ENCODE data around the gene TMEM119. TPM values are rescaled to one million over a fixed set of nuclear protein-coding genes. Genes with fewer than 3 reads are reported as not detected.

The TMEM119 gene
- total and polyA plus RNA-seq, 2 of the 8 experiments (the other 6 are each of a cell fraction or from before 2014, with no cell fraction given) = 0.35 to 0.61 TPM

DNA sequence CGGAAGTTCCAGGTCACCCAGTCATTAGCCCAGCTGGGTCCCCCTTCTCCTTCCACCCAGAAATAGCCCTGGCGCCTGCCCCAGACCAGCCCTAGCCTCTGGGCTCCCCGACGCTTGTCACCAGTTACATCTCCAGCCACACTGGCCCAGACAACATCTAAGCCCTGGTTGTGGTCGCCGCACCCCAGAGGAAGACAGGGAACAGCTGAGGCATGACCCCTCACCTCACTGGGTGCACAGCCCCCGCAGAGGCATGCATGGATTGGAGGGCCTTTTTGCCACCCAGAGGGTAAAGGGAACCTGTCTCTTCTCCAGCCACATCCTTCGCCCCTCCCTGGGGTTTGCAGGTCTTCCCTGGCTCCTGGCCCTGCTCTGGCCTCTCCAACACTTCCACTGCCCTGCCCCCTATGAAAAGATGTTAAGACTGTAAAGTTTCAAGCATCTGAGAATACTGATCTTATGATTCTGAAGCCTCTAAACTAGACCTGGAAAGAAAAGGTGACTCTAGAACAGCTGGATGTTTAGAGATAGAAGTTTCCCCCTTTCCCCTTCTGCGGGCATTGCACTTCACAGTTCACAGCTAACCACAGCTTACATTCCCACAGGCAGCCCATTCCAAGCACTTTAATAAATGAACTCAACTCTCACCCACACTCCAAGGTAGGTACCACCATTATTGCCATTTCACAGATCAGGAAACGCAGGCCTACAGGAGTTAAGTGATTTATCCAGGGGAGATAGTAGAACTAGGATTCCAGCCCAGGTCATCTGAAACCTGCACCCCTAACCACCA lies 14.7 kb downstream of the TMEM119 start:
- H3K4ac ChIP-seq (replicated peaks; ENCODE audit: insufficient read length, low read depth, low read length) = no peak overlapping the region
- H3K4me1 ChIP-seq (replicated peaks in 1 of 4; ENCODE audit: control insufficient read depth in 3 of 4, insufficient read depth in 4 of 4, low read length in 3 of 4) = no peaks in the 10 kb centered on the region
- H3K56ac ChIP-seq (replicated peaks; ENCODE audit: insufficient read length, low read depth, low read length) = no peak overlapping the region
- no peak overlapping the region for H3K27ac ChIP-seq (ENCODE audit: low read depth, low read length)
- CTCF ChIA-PET (ENCODE audit: partially characterized antibody) = interaction anchor here (0.9 to 4.5 kb wide), 5 partner anchors 13 to 368 kb away, joined by 3 to 32 read pairs (median 6); no protein-coding TSS in a partner anchor
- H2AK5ac ChIP-seq (ENCODE audit: low read depth, low read length) = no peak overlapping the region
- WGBS, 2 experiments (ENCODE audit: extremely low coverage in 1 of 2, insufficient coverage in 1 of 2, insufficient read length in 1 of 2, insufficient replicate concordance in 2 of 2, low coverage in 1 of 2, low lambda C conversion rate in 2 of 2, missing lambda C conversion rate in 1 of 2) = 82% methylated on average over 10 of the region's 10 CpGs; no CpG with 5 or more reads in 1 of the 2 experiments
- H3K36me3 ChIP-seq (ENCODE audit: control insufficient read depth in 2 of 4, insufficient read depth in 4 of 4, low read length in 3 of 4) = no peaks in the 10 kb centered on the region
- H3K23me2 ChIP-seq (ENCODE audit: low read depth, low read length) = peaks cover 9% of the 10 kb centered on the region; the same call in 1 of the 2 replicates
- H2BK12ac ChIP-seq (ENCODE audit: low read depth, low read length) = no peak overlapping the region
- H2AFZ ChIP-seq (ENCODE audit: low read length) = no peak overlapping the region; the same call in 1 of the 2 replicates
- no peaks in the 10 kb centered on the region for H3K27me3 ChIP-seq (replicated peaks in 1 of 4; ENCODE audit: control insufficient read depth in 3 of 4, extremely low read depth in 1 of 4, insufficient read depth in 3 of 4, low read length in 3 of 4)
- no peak overlapping the region for H4K5ac ChIP-seq (ENCODE audit: insufficient read length, low read depth, low read length)
- H2BK15ac ChIP-seq (ENCODE audit: low read length) = no peak overlapping the region
- H3K18ac ChIP-seq (ENCODE audit: extremely low read depth, low read length) = no peak overlapping the region
- no peak overlapping the region for H3K4me3 ChIP-seq (ENCODE audit: extremely low read depth in 1 of 4, insufficient read depth in 2 of 4, low read depth in 3 of 4, low read length in 4 of 4)
- FAIRE-seq (no peak), DNase-seq (ENCODE audit: low read depth in 1 of 2, low spot score in 2 of 2) (no peak)
- H3K79me2 ChIP-seq (ENCODE audit: control insufficient read depth in 1 of 2, insufficient read depth in 2 of 2, low read length in 2 of 2) = no peaks in the 10 kb centered on the region
- H2BK20ac ChIP-seq (ENCODE audit: low read length) = no peak overlapping the region
- peaks cover 0 to 3% of the 10 kb centered on the region in 2 experiments; a peak in 1 of 4 replicates for H3K9me3 ChIP-seq (ENCODE audit: insufficient read depth in 2 of 2, low read depth in 1 of 2, low read length in 1 of 2)
- no peak overlapping the region for H3K23ac ChIP-seq (ENCODE audit: insufficient read length)
- POLR2A ChIA-PET (ENCODE audit: partially characterized antibody) = interaction anchor here (1.5 to 1.9 kb wide), 2 partner anchors 10 to 22 kb away, joined by 4 to 6 read pairs; partner anchors contain the start of gene SART3
- no peak overlapping the region for H3K14ac ChIP-seq (ENCODE audit: insufficient read length)
- H4K91ac ChIP-seq (replicated peaks; ENCODE audit: insufficient read length, low read length) = no peak overlapping the region
- H3K9ac ChIP-seq (replicated peaks in 1 of 4; ENCODE audit: extremely low read depth in 1 of 4, low read depth in 3 of 4, low read length in 3 of 4) = no peak overlapping the region
- no peak overlapping the region for H2BK120ac ChIP-seq (replicated peaks; ENCODE audit: low read depth, low read length)
- peaks cover 0 to 6% of the 10 kb centered on the region in 2 experiments for H4K20me1 ChIP-seq (replicated peaks in 1 of 2; ENCODE audit: control insufficient read depth in 1 of 2, insufficient read depth in 2 of 2, low read length in 2 of 2)
- no peaks in the 10 kb centered on the region for H3K79me1 ChIP-seq (ENCODE audit: low read depth, low read length)
- no peak overlapping the region for H3K4me2 ChIP-seq (ENCODE audit: insufficient read depth in 1 of 2, low read depth in 2 of 2, low read length in 2 of 2)
- no peak overlapping the region for H4K8ac ChIP-seq (ENCODE audit: extremely low read depth, insufficient read depth, low read length)
- no peak overlapping the region for H2BK5ac ChIP-seq (ENCODE audit: low read depth, low read length)
- no peak for TF ChIP-seq POLR2A (IDR thresholded peaks at IDR 0.05; ENCODE audit: control extremely low read depth in 1 of 2, low read depth in 2 of 2, low read length in 2 of 2)
- TF ChIP-seq JUN (IDR thresholded peaks at IDR 0.05; ENCODE audit: low read depth, low read length) = no peak
- TF ChIP-seq RFX5 (IDR thresholded peaks at IDR 0.05; ENCODE audit: borderline replicate concordance, low read depth, low read length) = no peak
- TF ChIP-seq, protein P1, sequence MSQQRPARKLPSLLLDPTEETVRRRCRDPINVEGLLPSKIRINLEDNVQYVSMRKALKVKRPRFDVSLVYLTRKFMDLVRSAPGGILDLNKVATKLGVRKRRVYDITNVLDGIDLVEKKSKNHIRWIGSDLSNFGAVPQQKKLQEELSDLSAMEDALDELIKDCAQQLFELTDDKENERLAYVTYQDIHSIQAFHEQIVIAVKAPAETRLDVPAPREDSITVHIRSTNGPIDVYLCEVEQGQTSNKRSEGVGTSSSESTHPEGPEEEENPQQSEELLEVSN (IDR thresholded peaks at IDR 0.05) = no peak
- TF ChIP-seq ZNF274 (IDR thresholded peaks at IDR 0.05; ENCODE audit: borderline replicate concordance, extremely low read depth, low read length) = no peak
- no peak for TF ChIP-seq BACH1 (IDR thresholded peaks at IDR 0.05; ENCODE audit: low read length)
- no peak for TF ChIP-seq POU5F1 (IDR thresholded peaks at IDR 0.05; ENCODE audit: low read depth, low read length)
- no peak for TF ChIP-seq SP2 (IDR thresholded peaks at IDR 0.05; ENCODE audit: low read length)
- TF ChIP-seq SAP30 (IDR thresholded peaks at IDR 0.05; ENCODE audit: insufficient read depth, insufficient replicate concordance, low read length) = no peak
- no peak for TF ChIP-seq GABPA (IDR thresholded peaks at IDR 0.05; ENCODE audit: borderline replicate concordance, insufficient read depth, low read length)
- TF ChIP-seq CEBPB (IDR thresholded peaks at IDR 0.05; ENCODE audit: low read depth, low read length) = no peak
- no peak for TF ChIP-seq CTBP2 (IDR thresholded peaks at IDR 0.05; ENCODE audit: borderline replicate concordance, insufficient read depth, insufficient read length, low read length)
